KMS-11 (cell line): Measurements from ENCODE around the gene FAM199X.

Source experiments
- H2AFZ ChIP-seq: fragments of 200-600 bp; sonication (generic); 2 replicates; pipeline ENCODE4 v1.6.1; 2016; ENCODE audit warnings: antibody characterized with exemption, mixed run types, low read depth
- H3K27ac ChIP-seq: fragments of 200-600 bp; sonication (generic); 2 replicates; pipeline ENCODE4 v1.6.1; 2016; ENCODE audit warnings: mild to moderate bottlenecking, mixed run types
- H3K27me3 ChIP-seq: fragments of 200-600 bp; sonication (generic); 2 replicates; pipeline ENCODE4 v1.6.1; 2017; ENCODE audit warnings: mild to moderate bottlenecking, low read depth, mixed run types, moderate library complexity; ENCODE audit not compliant: insufficient read depth
- H3K36me3 ChIP-seq: fragments of 200-600 bp; sonication (generic); 2 replicates; pipeline ENCODE4 v1.6.1; 2017; ENCODE audit warnings: mild to moderate bottlenecking, mixed run types; ENCODE audit not compliant: insufficient read depth
- H3K4me1 ChIP-seq: fragments of 200-600 bp; sonication (generic); 2 replicates; pipeline ENCODE4 v1.6.1; 2016; ENCODE audit warnings: mild to moderate bottlenecking, low read depth, mixed run types; ENCODE audit not compliant: poor library complexity, severe bottlenecking
- H3K4me2 ChIP-seq: fragments of 200-600 bp; sonication (generic); 2 replicates; pipeline ENCODE4 v1.7.0; 2016; ENCODE audit warnings: mild to moderate bottlenecking, mixed run types
- H3K4me3 ChIP-seq: fragments of 200-600 bp; sonication (generic); IDR thresholded peaks from 2 replicates; pipeline ENCODE4 v1.6.1; 2017; ENCODE audit warnings: low read depth, low read length, mixed read lengths; ENCODE audit not compliant: insufficient read depth
- H3K79me2 ChIP-seq: fragments of 200-600 bp; sonication (generic); 2 replicates; pipeline ENCODE4 v1.6.1; 2016; ENCODE audit warnings: low read depth, mixed run types; ENCODE audit not compliant: insufficient read depth
- H3K9ac ChIP-seq: fragments of 200-600 bp; sonication (generic); 2 replicates; pipeline ENCODE4 v1.6.1; 2016; ENCODE audit warnings: mild to moderate bottlenecking, mixed run types
- H4K20me1 ChIP-seq: fragments of 200-600 bp; sonication (generic); 2 replicates; pipeline ENCODE4 v1.6.1; 2016; ENCODE audit warnings: mild to moderate bottlenecking, mixed run types; ENCODE audit not compliant: insufficient read depth
- CTCF ChIP-seq: fragments of 200-600 bp; sonication (generic); conservative IDR thresholded peaks from 2 replicates; pipeline ENCODE4 v1.6.1; 2017; ENCODE audit warnings: low read depth, mild to moderate bottlenecking, antibody characterized with exemption, low read length, moderate library complexity, mixed read lengths

The FAM199X gene

GRCh38 chrX:104126856-104127255, 39.4 kb upstream of the FAM199X start:
- no peaks in the 10 kb centered on the region for H3K36me3 ChIP-seq
- no peak overlapping the region for H3K9ac ChIP-seq
- H3K4me1 ChIP-seq: no peaks in the 10 kb centered on the region
- TF ChIP-seq CTCF: no peak
- H3K27ac ChIP-seq: no peak overlapping the region
- H3K27me3 ChIP-seq: no peaks in the 10 kb centered on the region
- H3K4me2 ChIP-seq: no peak overlapping the region
- no peak overlapping the region for H3K4me3 ChIP-seq
- H2AFZ ChIP-seq: no peak overlapping the region
- no peaks in the 10 kb centered on the region for H4K20me1 ChIP-seq
- no peaks in the 10 kb centered on the region for H3K79me2 ChIP-seq

- H3K4me3 ChIP-seq: no peak overlapping the region
- no peaks in the 10 kb centered on the region for H4K20me1 ChIP-seq
- no peaks in the 10 kb centered on the region for H3K36me3 ChIP-seq
- no peaks in the 10 kb centered on the region for H3K4me1 ChIP-seq
- TF ChIP-seq CTCF: no peak
- no peak overlapping the region for H2AFZ ChIP-seq
- no peak overlapping the region for H3K4me2 ChIP-seq
- H3K27ac ChIP-seq: no peak overlapping the region
- no peak overlapping the region for H3K9ac ChIP-seq
- H3K79me2 ChIP-seq: no peaks in the 10 kb centered on the region
- no peaks in the 10 kb centered on the region for H3K27me3 ChIP-seq
Measured at GRCh38 chrX:104130808-104131207, 35.4 kb upstream of the FAM199X start.

GRCh38 chrX:104134583-104135261, 31.5 kb upstream of the FAM199X start:
- Histone ChIP-seq H3K4me2 (no peak overlapping the region), H3K27ac (no peak overlapping the region), H3K27me3 (no peaks in the 10 kb centered on the region), H4K20me1 (no peaks in the 10 kb centered on the region), H2AFZ (no peak overlapping the region), H3K36me3 (no peaks in the 10 kb centered on the region), H3K9ac (no peak overlapping the region), H3K4me3 (no peak overlapping the region), H3K79me2 (no peaks in the 10 kb centered on the region), H3K4me1 (peaks cover 4% of the 10 kb centered on the region)
- TF ChIP-seq CTCF: no peak

GRCh38 chrX:104135677-104136076, 30.6 kb upstream of the FAM199X start:
- H4K20me1 ChIP-seq: no peaks in the 10 kb centered on the region
- H2AFZ ChIP-seq: no peak overlapping the region
- H3K4me3 ChIP-seq: no peak overlapping the region
- no peak for TF ChIP-seq CTCF
- no peak overlapping the region for H3K27ac ChIP-seq
- no peaks in the 10 kb centered on the region for H3K27me3 ChIP-seq
- no peak overlapping the region for H3K4me2 ChIP-seq
- no peak overlapping the region for H3K9ac ChIP-seq
- H3K4me1 ChIP-seq: peaks cover 8% of the 10 kb centered on the region
- no peaks in the 10 kb centered on the region for H3K79me2 ChIP-seq
- no peaks in the 10 kb centered on the region for H3K36me3 ChIP-seq
